22Rv1 (cell line): ENCODE data around the gene METTL2A.
"Not testable (repeated sequence)": the region's sequence is repeated elsewhere in the genome, so short reads cannot be mapped to it uniquely, and the experiment has no call there.

Source experiments
- ZFX ChIP-seq: fragments of 450-650 bp; IDR thresholded peaks from 2 replicates; pipeline ENCODE4 v1.6.1; 2017; ENCODE audit warnings: antibody characterized with exemption, borderline replicate concordance
- TF ChIP-seq, protein P1 (sequence below): fragments of 450-650 bp; IDR thresholded peaks from 2 replicates; pipeline ENCODE4 v1.5.1; 2017; ENCODE audit warnings: mild to moderate bottlenecking

- TF ChIP-seq, protein P1, sequence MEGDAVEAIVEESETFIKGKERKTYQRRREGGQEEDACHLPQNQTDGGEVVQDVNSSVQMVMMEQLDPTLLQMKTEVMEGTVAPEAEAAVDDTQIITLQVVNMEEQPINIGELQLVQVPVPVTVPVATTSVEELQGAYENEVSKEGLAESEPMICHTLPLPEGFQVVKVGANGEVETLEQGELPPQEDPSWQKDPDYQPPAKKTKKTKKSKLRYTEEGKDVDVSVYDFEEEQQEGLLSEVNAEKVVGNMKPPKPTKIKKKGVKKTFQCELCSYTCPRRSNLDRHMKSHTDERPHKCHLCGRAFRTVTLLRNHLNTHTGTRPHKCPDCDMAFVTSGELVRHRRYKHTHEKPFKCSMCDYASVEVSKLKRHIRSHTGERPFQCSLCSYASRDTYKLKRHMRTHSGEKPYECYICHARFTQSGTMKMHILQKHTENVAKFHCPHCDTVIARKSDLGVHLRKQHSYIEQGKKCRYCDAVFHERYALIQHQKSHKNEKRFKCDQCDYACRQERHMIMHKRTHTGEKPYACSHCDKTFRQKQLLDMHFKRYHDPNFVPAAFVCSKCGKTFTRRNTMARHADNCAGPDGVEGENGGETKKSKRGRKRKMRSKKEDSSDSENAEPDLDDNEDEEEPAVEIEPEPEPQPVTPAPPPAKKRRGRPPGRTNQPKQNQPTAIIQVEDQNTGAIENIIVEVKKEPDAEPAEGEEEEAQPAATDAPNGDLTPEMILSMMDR = not testable (repeated sequence)
- TF ChIP-seq ZFX = not testable (repeated sequence)
These were observed 75.1 kb downstream of the METTL2A start for GRCh38 chr17:62498796-62499195.
